ENCODE results near the gene MIEF1.

DNA sequence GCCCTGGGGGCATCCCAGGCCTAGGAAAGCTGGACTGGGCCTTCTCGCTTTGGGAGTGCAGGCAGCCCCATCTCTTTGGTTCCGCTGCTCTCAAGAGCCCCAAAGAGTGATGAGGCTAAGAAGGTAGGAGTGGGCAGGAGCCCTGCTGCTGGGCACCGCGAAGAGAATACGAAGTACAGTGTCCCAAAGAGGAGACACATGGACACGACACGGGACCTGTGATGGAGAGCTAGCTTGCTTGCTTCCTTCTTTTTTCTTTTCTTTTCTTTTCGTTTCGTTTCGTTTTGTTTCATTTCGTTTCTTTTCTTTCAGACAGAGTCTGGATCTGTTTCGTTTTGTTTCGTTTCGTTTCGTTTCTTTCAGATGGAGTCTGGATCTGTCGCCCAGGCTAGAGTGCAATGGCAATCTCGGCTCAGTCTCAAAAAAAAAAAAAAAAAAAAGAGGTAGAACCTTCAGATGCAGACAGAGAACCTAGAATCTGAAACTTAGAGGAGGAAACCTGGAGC, 34.6 kb upstream of the MIEF1 start:
- TF ChIP-seq EP300 (IDR thresholded peaks at IDR 0.05; ENCODE audit: borderline replicate concordance in 1 of 2, low read depth in 2 of 2, low read length in 2 of 2): no peak
- TF ChIP-seq, protein P1, sequence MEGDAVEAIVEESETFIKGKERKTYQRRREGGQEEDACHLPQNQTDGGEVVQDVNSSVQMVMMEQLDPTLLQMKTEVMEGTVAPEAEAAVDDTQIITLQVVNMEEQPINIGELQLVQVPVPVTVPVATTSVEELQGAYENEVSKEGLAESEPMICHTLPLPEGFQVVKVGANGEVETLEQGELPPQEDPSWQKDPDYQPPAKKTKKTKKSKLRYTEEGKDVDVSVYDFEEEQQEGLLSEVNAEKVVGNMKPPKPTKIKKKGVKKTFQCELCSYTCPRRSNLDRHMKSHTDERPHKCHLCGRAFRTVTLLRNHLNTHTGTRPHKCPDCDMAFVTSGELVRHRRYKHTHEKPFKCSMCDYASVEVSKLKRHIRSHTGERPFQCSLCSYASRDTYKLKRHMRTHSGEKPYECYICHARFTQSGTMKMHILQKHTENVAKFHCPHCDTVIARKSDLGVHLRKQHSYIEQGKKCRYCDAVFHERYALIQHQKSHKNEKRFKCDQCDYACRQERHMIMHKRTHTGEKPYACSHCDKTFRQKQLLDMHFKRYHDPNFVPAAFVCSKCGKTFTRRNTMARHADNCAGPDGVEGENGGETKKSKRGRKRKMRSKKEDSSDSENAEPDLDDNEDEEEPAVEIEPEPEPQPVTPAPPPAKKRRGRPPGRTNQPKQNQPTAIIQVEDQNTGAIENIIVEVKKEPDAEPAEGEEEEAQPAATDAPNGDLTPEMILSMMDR (IDR thresholded peaks at IDR 0.05; ENCODE audit: control extremely low read depth in 1 of 3, insufficient read depth in 1 of 3, low read depth in 1 of 3, low read length in 3 of 3): no peak
- no peak for TF ChIP-seq POLR2A (IDR thresholded peaks at IDR 0.05; ENCODE audit: control extremely low read depth in 1 of 2, low read depth in 2 of 2, low read length in 2 of 2)
- no peak for TF ChIP-seq CHD2 (IDR thresholded peaks at IDR 0.05; ENCODE audit: low read length)
- TF ChIP-seq EZH2 (IDR thresholded peaks at IDR 0.05; ENCODE audit: low read depth, low read length, severe bottlenecking): no peak
- TF ChIP-seq RFX5 (IDR thresholded peaks at IDR 0.05; ENCODE audit: borderline replicate concordance, low read depth, low read length): no peak
- TF ChIP-seq, protein P2, sequence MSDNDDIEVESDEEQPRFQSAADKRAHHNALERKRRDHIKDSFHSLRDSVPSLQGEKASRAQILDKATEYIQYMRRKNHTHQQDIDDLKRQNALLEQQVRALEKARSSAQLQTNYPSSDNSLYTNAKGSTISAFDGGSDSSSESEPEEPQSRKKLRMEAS (IDR thresholded peaks at IDR 0.05): no peak
- no peak for TF ChIP-seq TAF1 (IDR thresholded peaks at IDR 0.05; ENCODE audit: low read depth, low read length)
- TF ChIP-seq, protein P3, sequence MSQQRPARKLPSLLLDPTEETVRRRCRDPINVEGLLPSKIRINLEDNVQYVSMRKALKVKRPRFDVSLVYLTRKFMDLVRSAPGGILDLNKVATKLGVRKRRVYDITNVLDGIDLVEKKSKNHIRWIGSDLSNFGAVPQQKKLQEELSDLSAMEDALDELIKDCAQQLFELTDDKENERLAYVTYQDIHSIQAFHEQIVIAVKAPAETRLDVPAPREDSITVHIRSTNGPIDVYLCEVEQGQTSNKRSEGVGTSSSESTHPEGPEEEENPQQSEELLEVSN (IDR thresholded peaks at IDR 0.05): no peak
- no peak for TF ChIP-seq YY1 (IDR thresholded peaks at IDR 0.05; ENCODE audit: low read depth, low read length)
